Heart left ventricle (tissue), 16 donors: ENCODE results near the gene AFDN. TPM values are rescaled to one million over a fixed set of nuclear protein-coding genes. Genes with fewer than 3 reads are reported as not detected.

Experiments used
- ATAC-seq, 4 donors: fragments of 200-7000 bp; cut with Tn5 transposase; one replicate each; pipeline ENCODE4 v1.9.1; 2020 to 2022; ENCODE audit warnings: moderate library complexity in 4 of 4, mild to moderate bottlenecking in 3 of 4, moderate number of reproducible peaks in 1 of 4
- DNase-seq, 5 donors: peaks; one replicate each; pipeline ENCODE4 v3.0.0-alpha.2; 2020
- H3K27ac ChIP-seq, 12 donors: fragments of 200-600 bp; sonication (generic) in 4 of 12; one replicate each; pipeline versions ENCODE4 v1.5.0 to v1.8.0; 2016 to 2022; ENCODE audit warnings: mild to moderate bottlenecking in 2 of 12
- H3K27me3 ChIP-seq, 9 donors: fragments of 200-600 bp; sonication (generic) in 2 of 9; one replicate each; pipeline versions ENCODE4 v1.5.1 to v1.8.0; 2016 to 2022; ENCODE audit warnings: mild to moderate bottlenecking in 3 of 9
- H3K36me3 ChIP-seq, 9 donors: fragments of 200-600 bp; sonication (generic) in 2 of 9; one replicate each; pipeline versions ENCODE4 v1.5.0 to v1.8.0; 2018 to 2022; ENCODE audit warnings: mild to moderate bottlenecking in 2 of 9
- H3K4me1 ChIP-seq, 12 donors: fragments of 200-600 bp; sonication (generic) in 4 of 12; one replicate each; pipeline versions ENCODE4 v1.5.0 to v1.8.0; 2016 to 2022; ENCODE audit warnings: mild to moderate bottlenecking in 3 of 12
- H3K4me3 ChIP-seq, 12 donors: fragments of 200-600 bp; sonication (generic) in 4 of 12; one replicate each; pipeline versions ENCODE4 v1.5.0 to v1.8.0; 2017 to 2022; ENCODE audit warnings: mild to moderate bottlenecking in 9 of 12, moderate library complexity in 4 of 12
- H3K9me3 ChIP-seq, 12 donors: fragments of 200-600 bp; sonication (generic) in 4 of 12; one replicate each; pipeline versions ENCODE4 v1.5.0 to v1.8.0; 2016 to 2022; ENCODE audit warnings: mild to moderate bottlenecking in 1 of 12
- POLR2A ChIP-seq, 2 donors: fragments of 450-650 bp; IDR thresholded peaks; one replicate each; pipeline ENCODE4 v1.6.1; 2017; ENCODE audit warnings: antibody characterized with exemption in 2 of 2, mild to moderate bottlenecking in 2 of 2, moderate library complexity in 2 of 2
- WGBS, 4 donors: extraction: QIAGEN DNeasy Blood & Tissue Kit in 2 of 4; methylation state at CpG; one replicate each; pipeline versions ENCODE4 v1.1.5 to v1.1.7; 2013 to 2018; 5-methylcytosine and 5-hydroxymethylcytosine counted together
- intact Hi-C, 10 donors: fragments of 100-400 bp; cut with DNase I; formaldehyde crosslinking; loops; one replicate each; pipeline versions ENCODE4 v1.11.1 to v1.14.2; 2022
- polyA plus RNA-seq, 2 donors: library from polyadenylated mRNA; stranded (reverse); fragments of 200-250 nt; gene quantifications; one replicate each; pipeline ENCODE4 v1.2.3, GENCODE V29; 2013
- total RNA-seq, 9 donors: library from RNA; depleted of rRNA in 2 of 9; stranded (reverse); fragments of >200 nt in 2 of 9; fragmentation: NEBNext Ultra II Directional in 3 of 9; extraction: Animal tissue kit (Norgen Biotek cat#: 25700) in 3 of 9; gene quantifications; one replicate each; pipeline versions ENCODE4 v1.1.0 to v1.2.4, GENCODE V29; 2016 to 2023
- TF ChIP-seq, protein P1 (sequence below), 12 donors: fragments of 200-600 bp; sonication (generic) in 4 of 12; IDR thresholded peaks; one replicate each; pipeline versions ENCODE4 v1.5.0 to v1.8.0; 2018 to 2022; ENCODE audit warnings: antibody characterized with exemption in 12 of 12, mild to moderate bottlenecking in 5 of 12
- donor health status: ischemic (EF 13 %, LVEDD 7.1; RV severe dilation, severe dysfunction).
- donor health status: healthy with polysubstance abuse.
- donor health status: DM: no; HTN: yes; CAD: no.
- donor health status: DM: no; HTN: no; CAD: no.
- donor health status: ischemic (EF 25% LVEDD 6.9; RV normal size, moderate dysfunction).
- donor health status: ischemic (EF 25% LVEDD 5.7; RV mildly dilated, moderate dysfunction).
- donor health status: healthy.
- donor health status: DM: yes; HTN: yes; CAD: no.
- donor health status: ischemic (EF 35%, LVEDD 5.7; RV mildly dilated, moderate dysfunction).
- donor health status: nonischemic (EF 11% LVEDD 7.7; RV severe dilation, severe dysfunction).
- donor health status: DM: yes; HTN: yes; CAD: no.
- donor health status: PGD.
- donor health status: ischemic (EF 29% LVEDD 5.4; RV normal size, mild dysfunction).
- donor health status: nonischemic (EF 23%, LVEDD 6.1; RV moderate dilation, normal function).

Gene AFDN
- total and polyA plus RNA-seq, 11 donors, result 27.6 to 100 (median 50.4) TPM

- no peaks in the 10 kb centered on the region for H3K27me3 ChIP-seq
- intact Hi-C loops, result loop anchor here in 2 of 10 donors (5.0 to 10.0 kb wide), 2 partner anchors 44 to 47 kb away; no protein-coding TSS in a partner anchor
- WGBS, 4 donors, result 94 to 96% (median 95%) methylated on average over 2 of the region's 2 CpGs
Measured at GRCh38 chr6:167881327-167881726, 54.6 kb downstream of the AFDN start.

DNA sequence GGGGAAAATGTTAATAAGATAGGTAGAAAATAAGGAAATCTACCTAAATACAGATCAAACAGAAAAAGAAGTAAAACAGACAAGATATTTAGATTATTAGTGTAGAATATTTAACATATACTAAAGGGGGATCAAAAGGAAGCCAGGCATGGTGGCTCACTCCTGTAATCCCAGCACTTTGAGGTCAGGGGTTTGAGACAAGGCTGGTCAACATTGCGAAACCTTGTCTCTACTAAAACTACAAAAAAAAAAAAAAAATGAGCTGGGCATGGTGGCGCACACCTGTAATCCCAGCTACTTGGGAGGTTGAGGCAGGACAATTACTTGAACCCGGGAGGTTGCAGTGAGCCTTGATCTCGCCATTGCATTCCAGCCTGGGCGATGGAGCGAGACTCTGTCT, 55.5 kb downstream of the AFDN start:
- no peak for DNase-seq
- no peaks in the 10 kb centered on the region for H3K9me3 ChIP-seq
- H3K36me3 ChIP-seq, result peaks cover 0 to 78% (median 39%) of the 10 kb centered on the region in 9 donors
- H3K27ac ChIP-seq, result no peak overlapping the region
- peaks cover 0 to 16% (median 1%) of the 10 kb centered on the region in 12 donors for H3K4me1 ChIP-seq
- H3K27me3 ChIP-seq, result no peaks in the 10 kb centered on the region
- no peak for ATAC-seq
- WGBS, 4 donors, result 95 to 99% (median 98%) methylated on average over 6 of the region's 6 CpGs
- intact Hi-C loops, result loop anchor here in 2 of 10 donors (5.0 to 10.0 kb wide), 2 partner anchors 45 to 47 kb away; no protein-coding TSS in a partner anchor
- no peak for TF ChIP-seq POLR2A (IDR thresholded peaks at IDR 0.05)
- TF ChIP-seq, protein P1, sequence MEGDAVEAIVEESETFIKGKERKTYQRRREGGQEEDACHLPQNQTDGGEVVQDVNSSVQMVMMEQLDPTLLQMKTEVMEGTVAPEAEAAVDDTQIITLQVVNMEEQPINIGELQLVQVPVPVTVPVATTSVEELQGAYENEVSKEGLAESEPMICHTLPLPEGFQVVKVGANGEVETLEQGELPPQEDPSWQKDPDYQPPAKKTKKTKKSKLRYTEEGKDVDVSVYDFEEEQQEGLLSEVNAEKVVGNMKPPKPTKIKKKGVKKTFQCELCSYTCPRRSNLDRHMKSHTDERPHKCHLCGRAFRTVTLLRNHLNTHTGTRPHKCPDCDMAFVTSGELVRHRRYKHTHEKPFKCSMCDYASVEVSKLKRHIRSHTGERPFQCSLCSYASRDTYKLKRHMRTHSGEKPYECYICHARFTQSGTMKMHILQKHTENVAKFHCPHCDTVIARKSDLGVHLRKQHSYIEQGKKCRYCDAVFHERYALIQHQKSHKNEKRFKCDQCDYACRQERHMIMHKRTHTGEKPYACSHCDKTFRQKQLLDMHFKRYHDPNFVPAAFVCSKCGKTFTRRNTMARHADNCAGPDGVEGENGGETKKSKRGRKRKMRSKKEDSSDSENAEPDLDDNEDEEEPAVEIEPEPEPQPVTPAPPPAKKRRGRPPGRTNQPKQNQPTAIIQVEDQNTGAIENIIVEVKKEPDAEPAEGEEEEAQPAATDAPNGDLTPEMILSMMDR (IDR thresholded peaks at IDR 0.05), result no peak
- H3K4me3 ChIP-seq, result no peak overlapping the region

More at GRCh38 chr6:167881327-167881726, 54.6 kb downstream of the AFDN start:
- DNase-seq (no peak), ATAC-seq (no peak)
- no peak overlapping the region for H3K27ac ChIP-seq
- peaks cover 0 to 16% (median 1%) of the 10 kb centered on the region in 12 donors for H3K4me1 ChIP-seq
- H3K36me3 ChIP-seq, result peaks cover 0 to 87% (median 39%) of the 10 kb centered on the region in 9 donors
- H3K4me3 ChIP-seq, result no peak overlapping the region
- TF ChIP-seq POLR2A (IDR thresholded peaks at IDR 0.05), result no peak
- TF ChIP-seq, protein P1 (IDR thresholded peaks at IDR 0.05), result no peak
- H3K9me3 ChIP-seq, result no peaks in the 10 kb centered on the region

DNA sequence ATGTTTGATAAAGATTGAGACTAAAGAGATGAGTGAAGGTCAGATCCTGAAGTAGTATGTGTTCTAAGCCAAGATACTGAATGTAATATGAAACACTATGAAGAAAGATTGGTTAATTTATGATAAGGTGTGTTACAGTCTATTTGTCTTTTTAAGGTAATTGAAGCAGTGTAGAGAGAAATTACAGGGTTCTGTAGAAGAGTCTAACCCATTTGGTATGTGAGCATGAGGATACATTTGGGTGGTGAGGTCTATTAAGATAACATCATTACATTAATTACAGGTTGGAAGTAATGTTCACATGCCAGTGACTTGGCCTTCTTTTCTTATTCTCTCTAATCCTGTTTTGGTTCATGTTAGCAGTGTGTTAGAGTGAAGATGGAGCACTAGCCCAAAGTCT, 61.4 kb downstream of the AFDN start:
- peaks cover 0 to 7% (median 0%) of the 10 kb centered on the region in 12 donors for H3K4me1 ChIP-seq
- no peaks in the 10 kb centered on the region for H3K27me3 ChIP-seq
- H3K4me3 ChIP-seq, result no peak overlapping the region
- TF ChIP-seq POLR2A (IDR thresholded peaks at IDR 0.05), result no peak
- TF ChIP-seq, protein P1 (IDR thresholded peaks at IDR 0.05), result no peak
- DNase-seq (no peak), ATAC-seq (no peak)
- intact Hi-C loops, result loop anchor here in 1 of 10 donors (10.0 kb wide), 1 partner anchor 53 kb away; no protein-coding TSS in a partner anchor
- no peak overlapping the region for H3K27ac ChIP-seq
- no peaks in the 10 kb centered on the region for H3K9me3 ChIP-seq
- H3K36me3 ChIP-seq, result peaks cover 0 to 82% (median 31%) of the 10 kb centered on the region in 9 donors

DNA sequence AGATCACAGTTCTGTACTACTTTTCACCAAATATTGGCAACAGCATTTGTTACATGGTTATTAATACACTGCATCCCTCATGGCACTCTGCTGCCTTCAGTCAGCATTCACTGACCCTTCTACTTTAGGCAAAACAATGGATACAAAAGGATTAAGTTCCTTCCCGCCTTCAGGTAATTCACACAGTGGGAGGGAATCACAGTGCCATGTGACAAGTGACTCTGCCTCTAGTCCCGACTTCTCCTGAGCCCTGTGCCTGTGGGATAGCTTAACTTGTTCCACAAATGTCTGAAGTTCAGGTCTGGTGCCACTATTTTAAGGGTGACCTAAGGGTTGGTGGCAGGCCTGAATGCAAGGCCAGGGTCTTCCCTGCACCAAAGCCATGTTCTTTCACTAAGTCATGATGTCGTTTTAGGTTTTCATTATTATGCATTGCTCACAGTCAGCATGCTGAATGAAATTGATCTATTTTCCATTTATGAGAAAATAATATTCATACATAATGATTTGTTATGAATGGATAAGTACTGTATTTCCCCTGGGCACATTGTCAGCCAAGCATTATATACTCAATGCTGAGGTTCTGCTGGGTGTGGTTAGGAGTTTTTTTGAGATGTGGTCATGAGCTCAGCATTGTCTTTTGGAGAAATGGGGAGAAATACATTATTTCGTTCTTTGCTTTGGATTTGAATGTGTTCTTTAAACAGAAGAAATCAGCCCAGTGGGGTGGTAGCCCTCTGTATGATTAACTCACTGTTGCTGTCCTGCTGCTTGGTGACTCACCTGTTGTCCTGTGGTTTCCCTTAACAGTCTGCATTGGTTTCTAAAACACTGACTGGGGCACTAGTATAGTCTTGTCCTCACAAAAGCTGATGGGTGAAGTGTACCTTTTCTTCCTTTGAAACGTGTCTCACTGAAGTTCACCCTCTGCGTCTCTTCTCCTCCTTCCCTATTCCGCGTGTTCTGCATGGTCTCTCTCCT, 66.4 kb downstream of the AFDN start:
- Histone ChIP-seq H3K36me3 (peaks cover 0 to 92% (median 34%) of the 10 kb centered on the region in 9 donors), H3K27me3 (no peaks in the 10 kb centered on the region), H3K4me1 (peaks cover 0 to under 1% (median 0%) of the 10 kb centered on the region in 12 donors), H3K4me3 (no peak overlapping the region), H3K9me3 (no peaks in the 10 kb centered on the region), H3K27ac (no peak overlapping the region)
- DNase-seq, result no peak
- 85 to 89% (median 87%) methylated on average over 8 of the region's 8 CpGs for WGBS, 4 donors
- TF ChIP-seq POLR2A (IDR thresholded peaks at IDR 0.05), result no peak
- TF ChIP-seq, protein P1 (IDR thresholded peaks at IDR 0.05), result no peak
- ATAC-seq, result no peak
- intact Hi-C loops, result loop anchor here in 3 of 10 donors (1.0 to 10.0 kb wide), 5 partner anchors 23 to 678 kb away; no protein-coding TSS in a partner anchor
